HFFc6 (cell line): Measurements from ENCODE around the gene HOXC13. TPM values are rescaled to one million over a fixed set of nuclear protein-coding genes. Genes with fewer than 3 reads are reported as not detected.

ENCODE experiments used
- DNase-seq: peaks from one replicate; pipeline ENCODE4 v3.0.0-alpha.2; 2018
- H3K27ac Mint-ChIP-seq: 2 replicates; pipeline ENCODE4 v1.8.0; 2020; ENCODE audit warnings: mild to moderate bottlenecking, mixed read lengths
- H3K27me3 Mint-ChIP-seq: 2 replicates; pipeline ENCODE4 v1.8.0; 2021; ENCODE audit warnings: mild to moderate bottlenecking, moderate library complexity, mixed read lengths; ENCODE audit not compliant: insufficient read depth
- H3K36me3 Mint-ChIP-seq: 2 replicates; pipeline ENCODE4 v1.8.0; 2021; ENCODE audit warnings: low read depth, mixed read lengths
- H3K4me1 Mint-ChIP-seq: 2 replicates; pipeline ENCODE4 v1.8.0; 2020; ENCODE audit warnings: low read depth, mixed read lengths
- H3K4me3 Mint-ChIP-seq: 2 replicates; pipeline ENCODE4 v1.8.0; 2020; ENCODE audit warnings: mild to moderate bottlenecking, moderate library complexity, mixed read lengths
- H3K9me3 Mint-ChIP-seq: 2 replicates; pipeline ENCODE4 v1.8.0; 2020; ENCODE audit warnings: mild to moderate bottlenecking, mixed read lengths
- total RNA-seq, 6 experiments: library from RNA; stranded (reverse); fragmentation: NEBNext Ultra II Directional; extraction: Animal tissue kit (Norgen Biotek cat#: 25700); gene quantifications; 2 replicates in 1 of 6; 3 replicates in 5 of 6; pipeline ENCODE4 v1.2.3, GENCODE V29; 2021
- TF ChIP-seq, protein P1 (sequence below): fragments of 200-600 bp; sonication (generic); IDR thresholded peaks from 2 replicates; pipeline ENCODE4 v1.5.0; 2021; ENCODE audit warnings: antibody characterized with exemption, mild to moderate bottlenecking

The HOXC13 gene
- total RNA-seq, 6 experiments from 2014 or later: not detected

DNA sequence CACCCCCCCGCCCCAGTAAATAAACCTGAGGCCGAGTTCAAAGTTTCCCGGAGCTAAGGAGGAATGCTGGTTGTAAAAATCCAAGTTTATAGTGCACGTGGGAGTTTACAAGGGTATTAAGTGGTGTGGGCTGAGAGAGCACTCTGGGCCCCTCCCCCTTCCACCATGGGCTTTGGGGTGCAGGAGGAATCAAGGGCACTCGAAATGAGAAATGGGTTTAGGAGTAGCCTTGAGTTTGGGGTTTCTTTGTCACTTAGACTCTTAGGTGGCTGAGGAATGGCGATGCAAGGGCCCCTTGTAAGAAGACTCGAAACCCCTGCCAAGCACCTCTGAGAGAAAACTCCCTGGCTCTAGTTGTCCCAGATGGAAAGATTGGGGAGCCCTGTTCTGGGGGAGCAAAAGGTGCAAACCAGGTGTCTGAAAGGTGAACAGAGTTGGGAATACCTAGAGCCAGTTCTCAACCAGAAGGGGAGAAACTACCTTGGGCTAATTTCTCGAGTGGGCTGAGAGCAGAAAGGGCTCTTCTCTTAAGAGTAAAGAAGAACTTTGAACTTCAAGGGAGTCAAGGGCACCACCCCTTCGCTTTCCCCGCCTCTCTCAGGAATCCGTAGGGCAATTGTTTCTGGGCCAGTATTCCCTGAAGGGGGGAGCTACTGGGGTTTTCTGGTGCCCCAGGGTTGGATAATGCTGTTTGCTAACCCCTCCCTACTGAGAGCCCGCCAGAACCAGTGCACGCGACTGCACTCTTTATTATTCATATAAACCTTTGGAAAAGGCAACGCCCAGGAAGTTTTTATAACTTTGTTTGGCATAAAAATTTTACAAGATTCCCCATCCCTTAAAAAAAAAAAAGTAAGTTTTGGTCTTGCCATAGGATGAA is 40.1 kb downstream of the HOXC13 start:
- TF ChIP-seq, protein P1, sequence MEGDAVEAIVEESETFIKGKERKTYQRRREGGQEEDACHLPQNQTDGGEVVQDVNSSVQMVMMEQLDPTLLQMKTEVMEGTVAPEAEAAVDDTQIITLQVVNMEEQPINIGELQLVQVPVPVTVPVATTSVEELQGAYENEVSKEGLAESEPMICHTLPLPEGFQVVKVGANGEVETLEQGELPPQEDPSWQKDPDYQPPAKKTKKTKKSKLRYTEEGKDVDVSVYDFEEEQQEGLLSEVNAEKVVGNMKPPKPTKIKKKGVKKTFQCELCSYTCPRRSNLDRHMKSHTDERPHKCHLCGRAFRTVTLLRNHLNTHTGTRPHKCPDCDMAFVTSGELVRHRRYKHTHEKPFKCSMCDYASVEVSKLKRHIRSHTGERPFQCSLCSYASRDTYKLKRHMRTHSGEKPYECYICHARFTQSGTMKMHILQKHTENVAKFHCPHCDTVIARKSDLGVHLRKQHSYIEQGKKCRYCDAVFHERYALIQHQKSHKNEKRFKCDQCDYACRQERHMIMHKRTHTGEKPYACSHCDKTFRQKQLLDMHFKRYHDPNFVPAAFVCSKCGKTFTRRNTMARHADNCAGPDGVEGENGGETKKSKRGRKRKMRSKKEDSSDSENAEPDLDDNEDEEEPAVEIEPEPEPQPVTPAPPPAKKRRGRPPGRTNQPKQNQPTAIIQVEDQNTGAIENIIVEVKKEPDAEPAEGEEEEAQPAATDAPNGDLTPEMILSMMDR: no peak
- Mint-ChIP-seq H3K36me3 (no peaks in the 10 kb centered on the region), H3K27me3 (peaks cover 53% of the 10 kb centered on the region), H3K4me1 (no peaks in the 10 kb centered on the region), H3K27ac (no peak overlapping the region), H3K4me3 (no peak overlapping the region), H3K9me3 (no peaks in the 10 kb centered on the region)
- no peak for DNase-seq

DNA sequence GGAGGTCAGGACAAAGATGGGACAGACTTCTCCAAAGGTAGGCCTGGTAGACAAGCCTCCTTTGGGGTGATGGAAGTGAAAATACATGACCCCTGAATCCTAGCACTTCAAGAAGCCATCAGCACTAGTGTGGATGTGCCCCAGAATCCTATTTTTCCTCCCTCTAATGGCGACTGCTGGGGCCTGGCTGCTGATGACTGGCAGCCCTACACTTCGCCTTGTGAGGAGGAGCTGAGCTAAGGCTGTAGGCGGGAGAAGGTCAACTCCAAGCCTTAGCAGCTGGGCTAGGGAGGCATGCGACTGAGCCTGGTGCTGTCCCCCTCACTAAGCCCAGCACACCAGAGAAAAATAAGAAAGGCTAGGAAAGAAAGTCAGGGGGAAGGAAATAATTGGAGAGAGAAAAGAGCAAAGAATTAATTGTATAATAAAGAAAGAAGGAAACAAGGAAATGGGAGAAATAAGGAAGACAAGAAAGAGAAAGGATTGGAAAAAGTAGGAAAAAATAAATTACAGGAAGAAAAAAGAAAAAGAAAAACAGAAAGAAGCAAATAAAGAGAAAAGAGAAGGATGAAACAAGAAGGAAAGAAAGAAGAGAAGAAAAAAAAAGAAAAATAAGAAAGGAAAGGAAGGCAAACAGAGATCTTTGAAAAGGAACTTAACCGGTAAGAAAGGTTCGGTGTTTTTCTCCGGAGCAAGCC is 41.6 kb downstream of the HOXC13 start:
- H3K36me3 Mint-ChIP-seq: no peaks in the 10 kb centered on the region
- TF ChIP-seq, protein P1: no peak
- no peak for DNase-seq
- no peak overlapping the region for H3K27ac Mint-ChIP-seq
- peaks cover 51% of the 10 kb centered on the region for H3K27me3 Mint-ChIP-seq
- H3K4me3 Mint-ChIP-seq: no peak overlapping the region
- H3K4me1 Mint-ChIP-seq: no peaks in the 10 kb centered on the region
- H3K9me3 Mint-ChIP-seq: no peaks in the 10 kb centered on the region

DNA sequence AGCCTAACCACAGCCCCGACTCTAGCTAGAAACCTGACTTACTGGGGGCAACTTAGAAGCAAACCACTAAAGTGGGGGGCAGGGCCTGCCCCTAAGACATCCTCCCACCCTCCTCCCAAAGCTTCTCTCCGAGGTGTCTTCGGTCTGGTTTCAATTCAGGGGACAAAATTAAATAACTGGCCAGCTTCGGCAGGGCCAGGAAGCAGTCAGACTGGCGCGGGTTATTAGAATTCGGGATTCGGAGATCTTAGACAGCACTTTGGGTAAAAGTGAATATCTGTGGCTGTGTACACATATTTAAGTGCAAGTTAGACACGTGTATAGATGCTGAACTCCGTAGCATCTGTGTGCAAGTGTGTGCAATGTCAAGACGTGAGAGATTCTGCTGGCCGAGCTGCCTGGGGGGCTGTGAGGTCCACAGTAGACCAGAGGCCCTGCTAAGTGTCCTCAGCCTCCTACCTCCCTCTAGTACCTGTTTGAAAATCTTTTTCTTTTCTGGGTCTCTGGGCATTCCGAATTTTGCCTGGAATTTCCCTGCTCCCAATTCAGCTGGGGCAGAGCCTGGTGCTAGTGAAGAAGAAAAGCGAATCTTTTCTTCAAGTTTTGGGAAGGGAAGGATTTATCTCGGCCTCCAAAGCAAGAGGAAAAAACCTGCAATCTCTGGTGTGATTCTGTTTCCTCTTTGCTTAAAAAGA is 42.3 kb downstream of the HOXC13 start:
- no peak overlapping the region for H3K27ac Mint-ChIP-seq
- DNase-seq: no peak
- TF ChIP-seq, protein P1: no peak
- H3K36me3 Mint-ChIP-seq: no peaks in the 10 kb centered on the region
- H3K4me3 Mint-ChIP-seq: no peak overlapping the region
- no peaks in the 10 kb centered on the region for H3K4me1 Mint-ChIP-seq
- H3K9me3 Mint-ChIP-seq: no peaks in the 10 kb centered on the region
- H3K27me3 Mint-ChIP-seq: peaks cover 49% of the 10 kb centered on the region

DNA sequence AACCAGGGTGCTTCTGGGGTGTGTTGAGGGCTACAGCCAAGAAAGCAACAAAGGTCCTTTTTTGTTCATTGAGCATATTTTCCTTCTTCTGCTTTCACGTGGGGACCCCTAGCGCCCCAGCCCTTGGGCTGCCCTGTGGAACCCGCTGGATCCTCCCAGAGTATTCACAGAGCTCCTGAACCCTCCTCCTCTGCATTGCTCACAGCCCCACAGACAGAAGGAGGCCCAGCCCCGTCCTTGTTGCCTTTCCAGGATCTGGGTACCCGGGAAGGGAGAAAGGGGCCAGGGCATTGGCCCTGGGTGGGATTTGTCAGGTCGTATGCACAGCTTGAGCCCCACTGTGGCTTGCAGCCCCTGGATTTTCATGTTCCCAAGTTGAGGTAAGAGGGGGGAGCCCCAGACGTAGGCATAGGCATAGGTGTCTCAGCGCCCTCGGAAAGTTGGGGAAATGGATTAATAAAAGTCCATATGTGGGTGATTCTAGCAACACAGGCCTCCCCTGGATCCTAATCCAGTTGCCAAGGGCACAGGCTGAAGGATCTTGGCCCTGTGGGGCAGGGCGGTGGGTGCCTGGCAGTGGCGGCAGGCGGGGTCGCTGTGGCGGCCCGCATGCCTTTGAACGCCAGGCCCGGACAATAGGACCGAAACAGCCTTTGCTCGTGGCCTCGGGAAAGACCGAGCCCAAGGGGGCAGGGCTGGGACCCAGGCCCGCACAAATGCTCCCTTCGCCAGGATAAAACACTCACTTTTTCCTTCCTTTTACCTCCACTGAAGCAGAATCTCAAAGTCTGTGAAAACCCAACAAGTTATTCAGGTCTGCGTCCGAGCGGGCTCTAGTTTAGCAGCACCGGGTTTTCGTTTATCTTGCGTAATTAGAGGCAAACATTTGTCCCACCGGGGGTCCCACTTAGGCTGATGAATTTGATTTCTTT is 43.3 kb downstream of the HOXC13 start:
- Mint-ChIP-seq H3K9me3 (no peaks in the 10 kb centered on the region), H3K4me3 (no peak overlapping the region), H3K4me1 (no peaks in the 10 kb centered on the region), H3K27me3 (peaks cover 50% of the 10 kb centered on the region), H3K36me3 (no peaks in the 10 kb centered on the region), H3K27ac (no peak overlapping the region)
- TF ChIP-seq, protein P1: no peak
- DNase-seq: no peak
